Sigmoid colon (tissue), 7 donors: Measurements from ENCODE around the gene ANK2. TPM values are rescaled to one million over a fixed set of nuclear protein-coding genes. Genes with fewer than 3 reads are reported as not detected.

ENCODE experiments used
- DNase-seq: peaks from one replicate; pipeline ENCODE4 v3.0.0-alpha.2; 2019
- H3K27ac ChIP-seq, 4 donors: fragments of 200-600 bp; sonication (generic); one replicate each; pipeline ENCODE4 v1.5.1; 2016 to 2019; ENCODE audit warnings: mild to moderate bottlenecking in 1 of 4
- H3K27me3 ChIP-seq, 3 donors: fragments of 200-600 bp; sonication (generic); one replicate each; pipeline ENCODE4 v1.5.1; 2019; ENCODE audit warnings: mild to moderate bottlenecking in 1 of 3
- H3K36me3 ChIP-seq, 4 donors: fragments of 200-600 bp; sonication (generic); one replicate each; pipeline ENCODE4 v1.5.1; 2016 to 2019
- H3K4me1 ChIP-seq, 4 donors: fragments of 200-600 bp; sonication (generic); one replicate each; pipeline ENCODE4 v1.5.1; 2017 to 2019
- H3K4me3 ChIP-seq, 4 donors: fragments of 200-600 bp; sonication (generic); one replicate each; pipeline ENCODE4 v1.5.1; 2017 to 2019; ENCODE audit warnings: mild to moderate bottlenecking in 2 of 4, moderate library complexity in 1 of 4
- H3K9me3 ChIP-seq, 4 donors: fragments of 200-600 bp in 3 of 4; sonication (generic) in 3 of 4; one replicate each; pipeline versions ENCODE4 v1.5.1 to v1.6.1; 2013 to 2019
- CTCF ChIP-seq, 4 experiments: fragments of 450-650 bp in 3 of 4; fragments of 200-600 bp in 1 of 4; IDR thresholded peaks; one replicate each; pipeline ENCODE4 v1.5.1; 2016 to 2019; ENCODE audit warnings: antibody characterized with exemption in 4 of 4, mild to moderate bottlenecking in 3 of 4, moderate library complexity in 2 of 4
- EP300 ChIP-seq, 4 donors: sonication (generic); formaldehyde crosslinking; IDR thresholded peaks; one replicate each; pipeline ENCODE4 v1.6.1; 2017; ENCODE audit warnings: antibody characterized with exemption in 4 of 4
- POLR2A ChIP-seq, 2 donors: fragments of 450-650 bp; IDR thresholded peaks; one replicate each; pipeline ENCODE4 v1.6.1; 2016; ENCODE audit warnings: antibody characterized with exemption in 2 of 2, mild to moderate bottlenecking in 2 of 2, moderate library complexity in 2 of 2
- POLR2AphosphoS5 ChIP-seq, 4 donors: sonication (generic); formaldehyde crosslinking; IDR thresholded peaks; one replicate each; pipeline ENCODE4 v1.6.1; 2017; ENCODE audit warnings: antibody characterized with exemption in 4 of 4
- WGBS, 2 donors: extraction: QIAGEN DNeasy Blood & Tissue Kit; methylation state at CpG; one replicate each; pipeline ENCODE4 v1.1.7; 2013; 5-methylcytosine and 5-hydroxymethylcytosine counted together
- intact Hi-C: fragments of 100-400 bp; cut with DNase I; formaldehyde crosslinking; loops from one replicate; pipeline ENCODE4 v1.15.1; 2023
- polyA plus RNA-seq, 3 donors: library from polyadenylated mRNA; stranded (reverse); fragments of 200-250 nt; gene quantifications; one replicate each; pipeline ENCODE4 v1.2.3, GENCODE V29; 2013
- total RNA-seq, 4 donors: library from RNA; depleted of rRNA; stranded (reverse); fragments of >200 nt; gene quantifications; one replicate each; pipeline ENCODE4 v1.1.0, GENCODE V29; 2016
- donor health status: healthy with polysubstance abuse.
- donor health status: Bipolar disorder and iron deficiency.
- donor health status: healthy.

The ANK2 gene
- total and polyA plus RNA-seq, 7 donors, result 1.4 to 141 (median 69.8) TPM

GRCh38 chr4:113344100-113344499 is 294.6 kb downstream of the ANK2 start:
- no peak for TF ChIP-seq EP300 (IDR thresholded peaks at IDR 0.05)
- TF ChIP-seq POLR2A (IDR thresholded peaks at IDR 0.05), result no peak
- no peak for TF ChIP-seq POLR2AphosphoS5 (IDR thresholded peaks at IDR 0.05)
- no peak for TF ChIP-seq CTCF (IDR thresholded peaks at IDR 0.05)
- peaks cover 0 to 50% (median 10%) of the 10 kb centered on the region in 4 donors for H3K36me3 ChIP-seq
- intact Hi-C loops, result no loop called here
- no peak for DNase-seq
- no peaks in the 10 kb centered on the region for H3K9me3 ChIP-seq
- no peaks in the 10 kb centered on the region for H3K27me3 ChIP-seq
- 81 to 93% methylated on average over 3 of the region's 3 CpGs for WGBS, 2 donors
- H3K4me3 ChIP-seq, result no peak overlapping the region
- no peaks in the 10 kb centered on the region for H3K4me1 ChIP-seq
- no peak overlapping the region for H3K27ac ChIP-seq

- Histone ChIP-seq H3K4me3 (no peak overlapping the region), H3K9me3 (no peaks in the 10 kb centered on the region), H3K36me3 (peaks cover 0 to 39% (median 9%) of the 10 kb centered on the region in 4 donors), H3K27me3 (no peaks in the 10 kb centered on the region), H3K27ac (no peak overlapping the region), H3K4me1 (no peaks in the 10 kb centered on the region)
- intact Hi-C loops, result no loop called here
- no peak for TF ChIP-seq POLR2AphosphoS5 (IDR thresholded peaks at IDR 0.05)
- WGBS, 2 donors, result 85 to 91% methylated on average over 2 of the region's 2 CpGs
- DNase-seq, result no peak
Observed at GRCh38 chr4:113347245-113347644, 297.8 kb downstream of the ANK2 start.

GRCh38 chr4:113349430-113349829 is 300.0 kb downstream of the ANK2 start:
- intact Hi-C loops, result no loop called here
- no peak overlapping the region for H3K4me3 ChIP-seq
- DNase-seq, result no peak
- TF ChIP-seq POLR2AphosphoS5 (IDR thresholded peaks at IDR 0.05) (no peak), EP300 (IDR thresholded peaks at IDR 0.05) (no peak), POLR2A (IDR thresholded peaks at IDR 0.05) (no peak), CTCF (IDR thresholded peaks at IDR 0.05) (no peak)
- WGBS, 2 donors, result 57 to 72% methylated on average over 4 of the region's 4 CpGs
- no peak overlapping the region for H3K27ac ChIP-seq
- H3K27me3 ChIP-seq, result no peaks in the 10 kb centered on the region
- H3K36me3 ChIP-seq, result peaks cover 0 to 19% (median 3%) of the 10 kb centered on the region in 4 donors
- H3K4me1 ChIP-seq, result no peaks in the 10 kb centered on the region
- H3K9me3 ChIP-seq, result no peaks in the 10 kb centered on the region

GRCh38 chr4:113350576-113350975 is 301.1 kb downstream of the ANK2 start:
- DNase-seq, result no peak
- Histone ChIP-seq H3K27me3 (no peaks in the 10 kb centered on the region), H3K36me3 (peaks cover 0 to 11% (median 4%) of the 10 kb centered on the region in 4 donors), H3K9me3 (no peaks in the 10 kb centered on the region), H3K4me1 (no peaks in the 10 kb centered on the region), H3K4me3 (no peak overlapping the region), H3K27ac (no peak overlapping the region)
- TF ChIP-seq POLR2AphosphoS5 (IDR thresholded peaks at IDR 0.05) (no peak), CTCF (IDR thresholded peaks at IDR 0.05) (no peak), POLR2A (IDR thresholded peaks at IDR 0.05) (no peak), EP300 (IDR thresholded peaks at IDR 0.05) (no peak)
- intact Hi-C loops, result no loop called here

GRCh38 chr4:113355550-113356371 is 306.3 kb downstream of the ANK2 start:
- TF ChIP-seq POLR2A (IDR thresholded peaks at IDR 0.05), result no peak
- TF ChIP-seq CTCF (IDR thresholded peaks at IDR 0.05), result no peak
- no peak for TF ChIP-seq EP300 (IDR thresholded peaks at IDR 0.05)
- no peak for TF ChIP-seq POLR2AphosphoS5 (IDR thresholded peaks at IDR 0.05)
- H3K27me3 ChIP-seq, result no peaks in the 10 kb centered on the region
- no peaks in the 10 kb centered on the region for H3K9me3 ChIP-seq
- no peak overlapping the region for H3K4me3 ChIP-seq
- no peaks in the 10 kb centered on the region for H3K4me1 ChIP-seq
- no peak overlapping the region for H3K27ac ChIP-seq
- DNase-seq, result no peak
- 47 to 64% methylated on average over 13 of the region's 13 CpGs for WGBS, 2 donors
- intact Hi-C loops, result no loop called here
- peaks cover 0 to 3% (median 0%) of the 10 kb centered on the region in 4 donors for H3K36me3 ChIP-seq
